Ovary (tissue), 3 donors: ENCODE results near the gene HMMR.

Experiments
- POLR2A ChIP-seq: fragments of 450-650 bp; IDR thresholded peaks from one replicate; pipeline ENCODE4 v1.6.1; 2017; ENCODE audit warnings: antibody characterized with exemption, mild to moderate bottlenecking, moderate library complexity
- TF ChIP-seq, protein P1 (sequence below), 3 donors: fragments of 450-650 bp in 2 of 3; fragments of 200-600 bp in 1 of 3; IDR thresholded peaks; one replicate each; pipeline versions ENCODE4 v1.5.1 to v1.8.0; 2016 to 2022; ENCODE audit warnings: antibody characterized with exemption in 3 of 3, mild to moderate bottlenecking in 1 of 3
- donor health status: DM: no; HTN: no; CAD: no.

DNA sequence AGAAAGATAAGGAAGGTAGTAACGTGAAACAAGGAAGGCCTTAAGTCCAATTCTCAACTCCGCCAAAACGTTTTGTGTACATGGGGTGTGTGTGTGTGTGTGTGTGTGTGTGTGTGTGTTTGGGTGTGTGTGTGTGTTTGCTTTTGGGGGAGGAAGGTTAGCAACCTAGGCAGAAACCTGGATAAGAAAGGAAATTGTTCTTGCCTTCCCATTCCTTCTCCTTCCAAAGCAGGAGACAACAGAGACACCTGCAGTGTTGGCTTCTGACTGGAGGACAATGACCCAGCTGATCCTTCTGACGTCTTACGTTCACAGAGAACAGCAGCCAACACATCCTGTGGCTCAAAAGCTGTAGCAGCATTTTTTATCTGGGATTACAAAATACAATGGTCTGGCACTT is 27.2 kb upstream of the HMMR start:
- TF ChIP-seq POLR2A = no peak
- TF ChIP-seq, protein P1, sequence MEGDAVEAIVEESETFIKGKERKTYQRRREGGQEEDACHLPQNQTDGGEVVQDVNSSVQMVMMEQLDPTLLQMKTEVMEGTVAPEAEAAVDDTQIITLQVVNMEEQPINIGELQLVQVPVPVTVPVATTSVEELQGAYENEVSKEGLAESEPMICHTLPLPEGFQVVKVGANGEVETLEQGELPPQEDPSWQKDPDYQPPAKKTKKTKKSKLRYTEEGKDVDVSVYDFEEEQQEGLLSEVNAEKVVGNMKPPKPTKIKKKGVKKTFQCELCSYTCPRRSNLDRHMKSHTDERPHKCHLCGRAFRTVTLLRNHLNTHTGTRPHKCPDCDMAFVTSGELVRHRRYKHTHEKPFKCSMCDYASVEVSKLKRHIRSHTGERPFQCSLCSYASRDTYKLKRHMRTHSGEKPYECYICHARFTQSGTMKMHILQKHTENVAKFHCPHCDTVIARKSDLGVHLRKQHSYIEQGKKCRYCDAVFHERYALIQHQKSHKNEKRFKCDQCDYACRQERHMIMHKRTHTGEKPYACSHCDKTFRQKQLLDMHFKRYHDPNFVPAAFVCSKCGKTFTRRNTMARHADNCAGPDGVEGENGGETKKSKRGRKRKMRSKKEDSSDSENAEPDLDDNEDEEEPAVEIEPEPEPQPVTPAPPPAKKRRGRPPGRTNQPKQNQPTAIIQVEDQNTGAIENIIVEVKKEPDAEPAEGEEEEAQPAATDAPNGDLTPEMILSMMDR (IDR thresholded peaks at IDR 0.05) = no peak
